IMR-90 (cell line): ENCODE data around the gene SCARF2. TPM values are rescaled to one million over a fixed set of nuclear protein-coding genes. Genes with fewer than 3 reads are reported as not detected.

Source experiments
- ATAC-seq: fragments of 200-7000 bp; cut with Tn5 transposase; 2 replicates; pipeline ENCODE4 v1.9.1; 2020; ENCODE audit warnings: low read depth, mild to moderate bottlenecking, moderate library complexity
- BruUV-seq: library from RNA; stranded (reverse); fragments of 400-500 nt; replicated peaks from 2 replicates; lab custom pipeline; 2021; lab: Mats Ljungman, UMichigan
- CTCF ChIA-PET: fragments of 300-600 bp; formaldehyde crosslinking; extraction: SDS; loops from one replicate; lab custom pipeline; 2021; ENCODE audit warnings: antibody characterized with exemption; lab: Yijun Ruan, JAX
- POLR2A ChIA-PET: fragments of 300-600 bp; sonication (Branson Sonifier 250); formaldehyde crosslinking; loops from one replicate; lab custom pipeline; 2022; ENCODE audit warnings: antibody characterized with exemption; ENCODE audit not compliant: unreplicated experiment; lab: Charles Lee
- DNase-seq: peaks from one replicate; pipeline ENCODE4 v3.0.0; 2013
- H2AFZ ChIP-seq: replicated peaks from 2 replicates; pipeline ENCODE3; 2013; ENCODE audit warnings: low read length, mild to moderate bottlenecking; ENCODE audit not compliant: poor library complexity
- H2AK5ac ChIP-seq: 2 replicates; pipeline ENCODE4 v1.6.1; 2013; ENCODE audit warnings: low read depth, low read length, inconsistent platforms
- H2AK9ac ChIP-seq: replicated peaks from 2 replicates; pipeline ENCODE3; 2013; ENCODE audit warnings: mild to moderate bottlenecking, low read depth, low read length, moderate library complexity; ENCODE audit not compliant: poor library complexity
- H2BK120ac ChIP-seq: 2 replicates; pipeline ENCODE4 v1.6.1; 2013; ENCODE audit warnings: low read depth, low read length, inconsistent platforms
- H2BK15ac ChIP-seq: 3 replicates; pipeline ENCODE4 v1.6.1; 2013; ENCODE audit warnings: low read depth, low read length, inconsistent platforms
- H2BK20ac ChIP-seq: 2 replicates; pipeline ENCODE4 v1.6.1; 2013; ENCODE audit warnings: low read depth, mild to moderate bottlenecking, inconsistent platforms, low read length, moderate library complexity
- H2BK5ac ChIP-seq: 2 replicates; pipeline ENCODE4 v1.6.1; 2013; ENCODE audit warnings: mild to moderate bottlenecking, low read depth, low read length, inconsistent platforms; ENCODE audit not compliant: poor library complexity, severe bottlenecking
- H3K14ac ChIP-seq: replicated peaks from 2 replicates; pipeline ENCODE4 v1.6.1; 2013; ENCODE audit warnings: low read depth, low read length, inconsistent platforms
- H3K18ac ChIP-seq: 2 replicates; pipeline ENCODE4 v1.6.1; 2013; ENCODE audit warnings: low read depth, low read length, control low read depth
- H3K23ac ChIP-seq: 2 replicates; pipeline ENCODE4 v1.6.1; 2013; ENCODE audit warnings: low read depth, low read length, inconsistent platforms
- H3K27ac ChIP-seq: 2 replicates; pipeline ENCODE4 v1.5.1; 2013; ENCODE audit warnings: mild to moderate bottlenecking, control low read depth, low read length; ENCODE audit not compliant: insufficient read depth
- H3K27me3 ChIP-seq: 2 replicates; pipeline ENCODE4 v1.6.1; 2013; ENCODE audit warnings: low read length; ENCODE audit not compliant: control insufficient read depth, insufficient read depth
- H3K36me3 ChIP-seq: 2 replicates; pipeline ENCODE4 v1.6.1; 2013; ENCODE audit warnings: low read length, mixed read lengths; ENCODE audit not compliant: control insufficient read depth, insufficient read depth
- H3K4ac ChIP-seq: 2 replicates; pipeline ENCODE4 v1.6.1; 2013; ENCODE audit warnings: low read depth, low read length, inconsistent platforms
- H3K4me1 ChIP-seq: 2 replicates; pipeline ENCODE4 v1.6.1; 2013; ENCODE audit warnings: low read length, mixed read lengths; ENCODE audit not compliant: control insufficient read depth, insufficient read depth
- H3K4me2 ChIP-seq: 2 replicates; pipeline ENCODE4 v1.6.1; 2013; ENCODE audit warnings: low read depth, mild to moderate bottlenecking, control low read depth, low read length, moderate library complexity
- H3K4me3 ChIP-seq: 2 replicates; pipeline ENCODE4 v1.5.1; 2013; ENCODE audit warnings: low read depth, mild to moderate bottlenecking, control low read depth, low read length, moderate library complexity; ENCODE audit not compliant: insufficient read depth
- H3K56ac ChIP-seq: 2 replicates; pipeline ENCODE4 v1.6.1; 2013; ENCODE audit warnings: low read length, inconsistent platforms; ENCODE audit not compliant: insufficient read depth; ENCODE audit errors: extremely low read depth
- H3K79me1 ChIP-seq, 2 experiments: 2 replicates each; pipeline ENCODE4 v1.6.1; 2013; ENCODE audit warnings: low read length in 2 of 2, inconsistent platforms in 1 of 2, low read depth in 1 of 2
- H3K9ac ChIP-seq: 2 replicates; pipeline ENCODE4 v1.6.1; 2013; ENCODE audit warnings: low read depth, low read length, control low read depth
- H3K9me1 ChIP-seq: 2 replicates; pipeline ENCODE4 v1.6.1; 2013; ENCODE audit warnings: low read length, inconsistent platforms; ENCODE audit not compliant: insufficient read depth
- H3K9me3 ChIP-seq: 2 replicates; pipeline ENCODE4 v1.6.1; 2013; ENCODE audit warnings: low read length; ENCODE audit not compliant: control insufficient read depth, insufficient read depth
- H4K20me1 ChIP-seq: 2 replicates; pipeline ENCODE4 v1.6.1; 2013; ENCODE audit warnings: low read length, inconsistent platforms; ENCODE audit not compliant: insufficient read depth
- H4K5ac ChIP-seq: 2 replicates; pipeline ENCODE4 v1.6.1; 2013; ENCODE audit warnings: mild to moderate bottlenecking, low read depth, low read length, control low read depth
- H4K8ac ChIP-seq, 2 experiments: 2 replicates each; pipeline ENCODE4 v1.6.1; 2013; ENCODE audit warnings: low read depth in 2 of 2, low read length in 2 of 2, control low read depth in 1 of 2, inconsistent platforms in 1 of 2
- H4K91ac ChIP-seq: 2 replicates; pipeline ENCODE4 v1.6.1; 2013; ENCODE audit warnings: low read depth, low read length, inconsistent platforms; ENCODE audit not compliant: insufficient read depth
- BHLHE40 ChIP-seq: fragments of 150-350 bp; IDR thresholded peaks from 2 replicates; pipeline ENCODE4 v1.6.1; 2016; ENCODE audit warnings: mild to moderate bottlenecking, low read depth, low read length
- CEBPB ChIP-seq: IDR thresholded peaks from 2 replicates; pipeline ENCODE4 v1.6.1; 2012; ENCODE audit warnings: low read depth, low read length, improper control_type of control experiment
- CHD1 ChIP-seq: IDR thresholded peaks from 2 replicates; pipeline ENCODE4 v1.6.1; 2012; ENCODE audit warnings: low read depth, low read length, improper control_type of control experiment
- CTCF ChIP-seq: conservative IDR thresholded peaks from 2 replicates; pipeline ENCODE4 v1.5.1; 2012; ENCODE audit warnings: mild to moderate bottlenecking, low read depth, low read length, improper control_type of control experiment
- ELK1 ChIP-seq: fragments of 150-350 bp; IDR thresholded peaks from 2 replicates; pipeline ENCODE4 v1.6.1; 2016; ENCODE audit warnings: low read depth, mild to moderate bottlenecking, low read length, moderate library complexity, borderline replicate concordance
- FOS ChIP-seq: fragments of 150-350 bp; IDR thresholded peaks from 2 replicates; pipeline ENCODE4 v1.6.1; 2016; ENCODE audit warnings: low read depth, low read length
- MAFK ChIP-seq: IDR thresholded peaks from 2 replicates; pipeline ENCODE4 v1.6.1; 2012; ENCODE audit warnings: low read depth, low read length, improper control_type of control experiment
- MAZ ChIP-seq: IDR thresholded peaks from 2 replicates; pipeline ENCODE4 v1.6.1; 2012; ENCODE audit warnings: low read depth, mild to moderate bottlenecking, low read length, improper control_type of control experiment, moderate library complexity, borderline replicate concordance
- MXI1 ChIP-seq: IDR thresholded peaks from 2 replicates; pipeline ENCODE4 v1.6.1; 2012; ENCODE audit warnings: low read depth, mild to moderate bottlenecking, low read length, moderate library complexity, borderline replicate concordance
- NFE2L2 ChIP-seq: fragments of 150-350 bp; IDR thresholded peaks from 2 replicates; pipeline ENCODE4 v1.6.1; 2016; ENCODE audit warnings: low read depth, mild to moderate bottlenecking, low read length
- POLR2A ChIP-seq: IDR thresholded peaks from 2 replicates; pipeline ENCODE4 v1.6.1; 2012; ENCODE audit warnings: mild to moderate bottlenecking, low read depth, low read length
- RAD21 ChIP-seq: IDR thresholded peaks from 2 replicates; pipeline ENCODE4 v1.6.1; 2012; ENCODE audit warnings: low read length, improper control_type of control experiment
- RCOR1 ChIP-seq: IDR thresholded peaks from 2 replicates; pipeline ENCODE4 v1.6.1; 2012; ENCODE audit warnings: mild to moderate bottlenecking, low read length, improper control_type of control experiment; ENCODE audit not compliant: insufficient replicate concordance
- RFX5 ChIP-seq: IDR thresholded peaks from 2 replicates; pipeline ENCODE4 v1.8.0; 2012; ENCODE audit warnings: low read depth, mild to moderate bottlenecking, low read length, moderate library complexity
- SMC3 ChIP-seq: fragments of 150-350 bp; IDR thresholded peaks from 2 replicates; pipeline ENCODE4 v1.6.1; 2016; ENCODE audit warnings: low read depth, mild to moderate bottlenecking, antibody characterized with exemption, low read length, moderate library complexity
- USF2 ChIP-seq: fragments of 150-350 bp; IDR thresholded peaks from 2 replicates; pipeline ENCODE4 v1.6.1; 2017; ENCODE audit warnings: mild to moderate bottlenecking, antibody characterized with exemption, low read length, low read depth
- WGBS, 2 experiments: methylation state at CpG; one replicate each; pipeline versions ENCODE4 v1.1.5 to v1.1.7; 2013; ENCODE audit warnings: missing lambda C conversion rate in 2 of 2; ENCODE audit not compliant: insufficient read length in 1 of 2; ENCODE audit errors: extremely low coverage in 2 of 2; 5-methylcytosine and 5-hydroxymethylcytosine counted together
- dilution Hi-C: fragments of 300-500 bp; cut with HindIII; formaldehyde crosslinking; loops from one replicate; pipeline ENCODE4 v1.14.3; 2018; ENCODE audit warnings: low sequenced_read_pairs; ENCODE audit not compliant: unreplicated experiment
- in situ Hi-C: fragments of 300-500 bp; cut with MboI; formaldehyde crosslinking; loops from 3 replicates; pipeline ENCODE4 v1.14.3; 2019; ENCODE audit warnings: low sequenced_read_pairs, inconsistent platforms, mixed read lengths
- intact Hi-C: fragments of 100-400 bp; cut with micrococcal nuclease; formaldehyde crosslinking; loops from 2 replicates; pipeline ENCODE4 v1.10.0; 2022
- polyA plus RNA-seq, 3 experiments: library from polyadenylated mRNA; depleted of rRNA; stranded (reverse); fragments of >200 nt; gene quantifications; 2 replicates each; pipeline ENCODE4 v1.2.3, GENCODE V29; 2012; ENCODE audit warnings: low replicate concordance in 1 of 3
- total RNA-seq: library from RNA; depleted of rRNA; stranded (reverse); fragments of >200 nt; gene quantifications from 2 replicates; pipeline ENCODE4 v1.2.3, GENCODE V29; 2012

Gene SCARF2
- total and polyA plus RNA-seq, 2 of the 4 experiments (the other 2 are of a cell fraction), result 3.4 to 37.0 TPM

GRCh38 chr22:20384865-20385264 lies 52.8 kb downstream of the SCARF2 start:
- Histone ChIP-seq H3K14ac (no peak overlapping the region), H2BK5ac (no peak overlapping the region), H3K9ac (no peak overlapping the region), H4K5ac (no peak overlapping the region), H2BK15ac (no peak overlapping the region), H2AK5ac (no peak overlapping the region), H4K20me1 (no peaks in the 10 kb centered on the region), H3K4me3 (no peak overlapping the region), H2AK9ac (no peak overlapping the region), H2BK120ac (no peak overlapping the region), H3K36me3 (no peaks in the 10 kb centered on the region), H2BK20ac (no peak overlapping the region), H4K91ac (no peak overlapping the region), H3K4ac (no peak overlapping the region), H3K9me1 (no peaks in the 10 kb centered on the region), H3K79me1 (no peaks in the 10 kb centered on the region), H3K4me2 (no peak overlapping the region), H3K9me3 (peaks cover 5% of the 10 kb centered on the region), H4K8ac (no peak overlapping the region), H3K27me3 (peaks cover 9% of the 10 kb centered on the region), H3K27ac (no peak overlapping the region), H3K56ac (no peak overlapping the region), H3K23ac (no peak overlapping the region), H3K18ac (no peak overlapping the region), H3K4me1 (no peaks in the 10 kb centered on the region), H2AFZ (no peak overlapping the region)
- dilution Hi-C loops, result no loop called here
- in situ Hi-C loops, result no loop called here
- no peak for ATAC-seq
- TF ChIP-seq POLR2A (no peak), CTCF (no peak), SMC3 (no peak), RCOR1 (no peak), USF2 (no peak), MAFK (no peak), MAZ (no peak), BHLHE40 (no peak), MXI1 (no peak), CEBPB (no peak), RAD21 (no peak), FOS (no peak), NFE2L2 (no peak), RFX5 (no peak), ELK1 (no peak), CHD1 (no peak)
- BruUV-seq, result no TSS peak
- WGBS, 2 experiments, result 80% methylated on average over 1 of the region's 6 CpGs; no CpG with 5 or more reads in 1 of the 2 experiments
- intact Hi-C loops, result no loop called here
- no peak for DNase-seq
- ChIA-PET POLR2A (interaction anchor here (0.6 kb wide), 1 partner anchor 66 kb away, joined by 3 read pairs; no protein-coding TSS in a partner anchor), CTCF (no interaction called here)
